HepG2 (cell line): Measurements from ENCODE around the gene TMEM39A. TPM values are rescaled to one million over a fixed set of nuclear protein-coding genes. Genes with fewer than 3 reads are reported as not detected.

ENCODE experiments used
- ATAC-seq: fragments of 200-7000 bp; cut with Tn5 transposase; 3 replicates; pipeline ENCODE4 v1.9.1; 2020; ENCODE audit warnings: mild to moderate bottlenecking, moderate library complexity
- BruUV-seq: library from RNA; stranded (reverse); fragments of 400-500 nt; replicated peaks from 2 replicates; lab custom pipeline; 2021; lab: Mats Ljungman, UMichigan
- CTCF ChIA-PET: fragments of 300-600 bp; formaldehyde crosslinking; extraction: SDS; loops from one replicate; lab custom pipeline; 2021; ENCODE audit warnings: low total read pairs, inconsistent platforms, low intra/inter-chr PET ratio; lab: Yijun Ruan, JAX
- POLR2A ChIA-PET: fragments of 350-600 bp; sonication (Branson Sonifier 250); formaldehyde crosslinking; loops from one replicate; lab custom pipeline; 2020; ENCODE audit warnings: antibody characterized with exemption, inconsistent platforms; lab: Yijun Ruan, JAX
- DNase-seq: peaks from one replicate; pipeline ENCODE4 v3.0.0-alpha.2; 2015; ENCODE audit warnings: low spot score
- FAIRE-seq: peaks from 3 replicates; lab custom pipeline; 2011; peaks lifted over from hg19 to GRCh38; lab: Jason Lieb, UNC
- H2AFZ ChIP-seq: one replicate; pipeline ENCODE4 v1.6.1; 2011; ENCODE audit warnings: low read length, inconsistent platforms
- H3K27ac ChIP-seq: fragments of 300-600 bp; 3 replicates; pipeline ENCODE4 v1.8.0; 2011; ENCODE audit warnings: mixed run types, mild to moderate bottlenecking, mixed read lengths, low read length, inconsistent platforms; ENCODE audit not compliant: insufficient read depth; ENCODE audit errors: extremely low read length
- H3K27me3 ChIP-seq, 2 experiments: fragments of 200-600 bp in 1 of 2; 2 replicates in 1 of 2; 3 replicates in 1 of 2; pipeline versions ENCODE4 v1.6.0 to v1.8.0; 2011; ENCODE audit warnings: low read length in 2 of 2, mild to moderate bottlenecking in 2 of 2, moderate library complexity in 2 of 2, inconsistent platforms in 1 of 2; ENCODE audit not compliant: insufficient read depth in 2 of 2, control insufficient read depth in 1 of 2
- H3K36me3 ChIP-seq, 2 experiments: fragments of 200-600 bp in 1 of 2; replicated peaks in 1 of 2; 2 replicates in 1 of 2; 3 replicates in 1 of 2; pipeline versions ENCODE4 v1.5.1 to v1.8.0; 2011; ENCODE audit warnings: low read length in 2 of 2, inconsistent platforms in 1 of 2; ENCODE audit not compliant: insufficient read depth in 2 of 2, control insufficient read depth in 1 of 2
- H3K4me1 ChIP-seq: 2 replicates; pipeline ENCODE4 v1.5.1; 2012; ENCODE audit warnings: low read length, inconsistent platforms; ENCODE audit not compliant: insufficient read depth
- H3K4me2 ChIP-seq: 2 replicates; pipeline ENCODE4 v1.6.0; 2011; ENCODE audit warnings: low read depth, low read length, inconsistent platforms
- H3K4me3 ChIP-seq, 3 experiments: fragments of 200-600 bp in 1 of 3; sonication (generic), shearing (Covaris generic) in 1 of 3; replicated peaks in 1 of 3; 2 replicates each; pipeline ENCODE4 v1.5.1; 2011 to 2016; ENCODE audit warnings: low read length in 3 of 3, inconsistent platforms in 2 of 3, low read depth in 2 of 3, mild to moderate bottlenecking in 2 of 3, control low read depth in 1 of 3, mixed read lengths in 1 of 3; ENCODE audit not compliant: insufficient read depth in 1 of 3
- H3K79me2 ChIP-seq: one replicate; pipeline ENCODE4 v1.6.1; 2011; ENCODE audit warnings: low read length, inconsistent platforms; ENCODE audit not compliant: insufficient read depth
- H3K9ac ChIP-seq: 2 replicates; pipeline ENCODE4 v1.6.0; 2011; ENCODE audit warnings: mild to moderate bottlenecking, low read depth, low read length, inconsistent platforms; ENCODE audit not compliant: insufficient read depth
- H3K9me3 ChIP-seq: 2 replicates; pipeline ENCODE4 v1.5.1; 2012; ENCODE audit warnings: mild to moderate bottlenecking, low read length
- H4K20me1 ChIP-seq: 2 replicates; pipeline ENCODE4 v1.6.0; 2011; ENCODE audit warnings: inconsistent platforms, mild to moderate bottlenecking, low read length, moderate library complexity; ENCODE audit not compliant: insufficient read depth
- ARID5B ChIP-seq: IDR thresholded peaks from 2 replicates; pipeline ENCODE4 v1.4.0; 2020; ENCODE audit warnings: mild to moderate bottlenecking, missing genetic modification reagents
- BRF2 ChIP-seq: sonication (generic); formaldehyde crosslinking; IDR thresholded peaks from 2 replicates; pipeline ENCODE4 v1.8.1; 2022; ENCODE audit warnings: mild to moderate bottlenecking, missing genetic modification reagents
- CBX1 ChIP-seq: IDR thresholded peaks from one replicate; pipeline ENCODE4 v1.6.1; 2016; ENCODE audit warnings: antibody characterized with exemption, low read depth
- GLMP ChIP-seq: sonication (generic); formaldehyde crosslinking; IDR thresholded peaks from 2 replicates; pipeline ENCODE4 v1.9.0; 2021; ENCODE audit warnings: missing genetic modification reagents, mild to moderate bottlenecking, borderline replicate concordance
- JARID2 ChIP-seq: sonication (generic); formaldehyde crosslinking; IDR thresholded peaks from 2 replicates; pipeline ENCODE4 v1.8.1; 2023; ENCODE audit warnings: missing genetic modification reagents, inconsistent platforms; ENCODE audit not compliant: insufficient replicate concordance
- MAFG ChIP-seq: sonication (generic); formaldehyde crosslinking; IDR thresholded peaks from 2 replicates; pipeline ENCODE4 v1.5.1; 2020; ENCODE audit warnings: mild to moderate bottlenecking, missing genetic modification reagents
- NFE2L1 ChIP-seq: sonication (generic); formaldehyde crosslinking; IDR thresholded peaks from 2 replicates; pipeline ENCODE4 v1.4.0; 2020; ENCODE audit warnings: missing genetic modification reagents, mild to moderate bottlenecking, borderline replicate concordance
- RELA ChIP-seq: sonication (generic); formaldehyde crosslinking; IDR thresholded peaks from 2 replicates; pipeline ENCODE4 v1.4.0; 2020; ENCODE audit warnings: missing genetic modification reagents
- SYNCRIP ChIP-seq: fragments of 200-400 bp; formaldehyde crosslinking; IDR thresholded peaks from 2 replicates; pipeline ENCODE4 v1.6.1; 2018; ENCODE audit warnings: mild to moderate bottlenecking, low read depth, low read length; ENCODE audit not compliant: insufficient read depth
- ZBTB34 ChIP-seq: sonication (generic); formaldehyde crosslinking; IDR thresholded peaks from 2 replicates; pipeline ENCODE4 v1.8.0; 2022; ENCODE audit warnings: mild to moderate bottlenecking, missing genetic modification reagents
- ZFYVE20 ChIP-seq: sonication (generic); formaldehyde crosslinking; IDR thresholded peaks from 2 replicates; pipeline ENCODE4 v1.8.0; 2023; ENCODE audit warnings: low read depth, mild to moderate bottlenecking, moderate library complexity, missing genetic modification reagents, borderline replicate concordance
- ZNF512 ChIP-seq: sonication (generic); formaldehyde crosslinking; IDR thresholded peaks from 2 replicates; pipeline ENCODE4 v1.4.0; 2020; ENCODE audit warnings: mild to moderate bottlenecking, missing genetic modification reagents
- ZNF652 ChIP-seq: IDR thresholded peaks from 2 replicates; pipeline ENCODE4 v1.6.1; 2016; ENCODE audit warnings: low read depth, borderline replicate concordance
- WGBS: methylation state at CpG from one replicate; pipeline ENCODE4 v1.1.6; 2017; ENCODE audit warnings: low lambda C conversion rate; 5-methylcytosine and 5-hydroxymethylcytosine counted together
- in situ Hi-C: cut with HindIII; loops from 2 replicates; pipeline ENCODE4 v1.10.0; 2017; ENCODE audit warnings: low pct_unique_long_range_greater_than_20kb; ENCODE audit not compliant: extremely low pct_ligation_motif_present
- intact Hi-C: fragments of 100-400 bp; cut with micrococcal nuclease; formaldehyde crosslinking; loops from one replicate; pipeline ENCODE4 v1.10.0; 2022; ENCODE audit not compliant: unreplicated experiment
- polyA plus RNA-seq, 8 experiments: library from polyadenylated mRNA; depleted of rRNA in 3 of 8; stranded (reverse) in 7 of 8; unstranded in 1 of 8; fragments of >200 nt; fragmentation: Illumina TruSeq in 4 of 8; extraction: Trizol in 4 of 8; gene quantifications; 2 replicates each; pipeline versions ENCODE4 v1.2.1 to v1.2.3, GENCODE V29; 2011 to 2016; ENCODE audit warnings: low read depth in 4 of 8, missing spikeins in 1 of 8, mixed read lengths in 1 of 8; ENCODE audit not compliant: insufficient read depth in 1 of 8
- total RNA-seq, 5 experiments: library from RNA; depleted of rRNA; stranded (reverse); fragments of >200 nt; fragmentation: Illumina TruSeq; extraction: Trizol; gene quantifications; 2 replicates each; pipeline ENCODE4 v1.2.3, GENCODE V29; 2016; ENCODE audit warnings: low read depth in 1 of 5

Gene TMEM39A
- total and polyA plus RNA-seq, 2 of the 13 experiments (the other 11 are each of a cell fraction or from before 2014, with no cell fraction given): 55.8 to 64.9 TPM

GRCh38 chr3:119453822-119454221 lies 9.6 kb downstream of the TMEM39A start:
- peaks cover 11% of the 10 kb centered on the region for H3K79me2 ChIP-seq
- FAIRE-seq (no peak), DNase-seq (no peak), ATAC-seq (no peak)
- H4K20me1 ChIP-seq: peaks cover 6% of the 10 kb centered on the region; the same call in 1 of the 2 replicates
- no TSS peak for BruUV-seq
- H3K9ac ChIP-seq: no peak overlapping the region
- peaks cover 11 to 80% of the 10 kb centered on the region in 2 experiments for H3K36me3 ChIP-seq
- intact Hi-C loops: no loop called here
- H3K27me3 ChIP-seq: no peaks in the 10 kb centered on the region
- H3K4me2 ChIP-seq: no peak overlapping the region
- no peak overlapping the region for H2AFZ ChIP-seq
- no peak overlapping the region for H3K4me3 ChIP-seq
- ChIA-PET POLR2A (interaction anchor here (2.5 kb wide), 1 partner anchor 10 kb away, joined by 9 read pairs; the partner anchor contains the start of gene TMEM39A), CTCF (no interaction called here)
- in situ Hi-C loops: no loop called here
- H3K9me3 ChIP-seq: no peaks in the 10 kb centered on the region
- H3K27ac ChIP-seq: no peak overlapping the region
- 78% methylated on average over 1 of the region's 1 CpG for WGBS
- no peaks in the 10 kb centered on the region for H3K4me1 ChIP-seq
- no peak for TF ChIP-seq NFE2L1 (CRISPR knock-in tag)
- TF ChIP-seq ZNF512 (CRISPR knock-in tag): no peak
- TF ChIP-seq ZNF652: no peak
- TF ChIP-seq CBX1: no peak
- TF ChIP-seq GLMP (CRISPR knock-in tag): no peak
- no peak for TF ChIP-seq BRF2 (CRISPR knock-in tag)
- no peak for TF ChIP-seq MAFG (CRISPR knock-in tag)
- TF ChIP-seq JARID2 (CRISPR knock-in tag): no peak
- no peak for TF ChIP-seq ZBTB34
- TF ChIP-seq RELA (CRISPR knock-in tag): no peak
- TF ChIP-seq SYNCRIP: no peak
- TF ChIP-seq ZFYVE20: no peak
- no peak for TF ChIP-seq ARID5B (CRISPR knock-in tag)
